H1 (cell line): ENCODE data around the gene RFX1. TPM values are rescaled to one million over a fixed set of nuclear protein-coding genes. Genes with fewer than 3 reads are reported as not detected.

Experiments used
- CTCF ChIA-PET: fragments of 300-600 bp; sonication (Branson Sonifier 250); formaldehyde crosslinking; loops from one replicate; lab custom pipeline; 2021; ENCODE audit not compliant: partially characterized antibody; lab: Charles Lee
- POLR2A ChIA-PET: fragments of 300-600 bp; sonication (Branson Sonifier 250); formaldehyde crosslinking; loops from one replicate; lab custom pipeline; 2021; ENCODE audit warnings: inconsistent platforms; ENCODE audit not compliant: partially characterized antibody; lab: Charles Lee
- DNase-seq, 2 experiments: peaks; one replicate each; pipeline versions ENCODE4 v3.0.0 to v3.0.0-alpha.2; 2010 to 2022; ENCODE audit warnings: low spot score in 2 of 2, low read depth in 1 of 2, mixed read lengths in 1 of 2
- FAIRE-seq: peaks from 2 replicates; lab custom pipeline; 2011; peaks lifted over from hg19 to GRCh38; lab: Jason Lieb, UNC
- H2AFZ ChIP-seq: 2 replicates; pipeline ENCODE4 v1.8.1; 2012; ENCODE audit warnings: low read length, inconsistent platforms
- H2AK5ac ChIP-seq: 2 replicates; pipeline ENCODE4 v1.6.1; 2013; ENCODE audit warnings: low read depth, low read length
- H2BK120ac ChIP-seq: replicated peaks from 2 replicates; pipeline ENCODE3; 2013; ENCODE audit warnings: low read depth, low read length, inconsistent platforms
- H2BK12ac ChIP-seq: 2 replicates; pipeline ENCODE4 v1.6.1; 2013; ENCODE audit warnings: low read depth, low read length
- H2BK15ac ChIP-seq: 2 replicates; pipeline ENCODE4 v1.6.1; 2013; ENCODE audit warnings: low read length
- H2BK20ac ChIP-seq: 2 replicates; pipeline ENCODE4 v1.6.1; 2013; ENCODE audit warnings: low read length
- H2BK5ac ChIP-seq: 2 replicates; pipeline ENCODE4 v1.6.1; 2013; ENCODE audit warnings: low read depth, low read length
- H3K14ac ChIP-seq: 2 replicates; pipeline ENCODE4 v1.6.1; 2013; ENCODE audit warnings: inconsistent platforms; ENCODE audit not compliant: insufficient read length
- H3K18ac ChIP-seq: 2 replicates; pipeline ENCODE4 v1.6.1; 2013; ENCODE audit warnings: low read length; ENCODE audit errors: extremely low read depth
- H3K23ac ChIP-seq: 2 replicates; pipeline ENCODE4 v1.6.1; 2013; ENCODE audit warnings: inconsistent platforms; ENCODE audit not compliant: insufficient read length
- H3K23me2 ChIP-seq: 2 replicates; pipeline ENCODE4 v1.6.1; 2013; ENCODE audit warnings: low read depth, low read length
- H3K27ac ChIP-seq: 2 replicates; pipeline ENCODE4 v1.6.1; 2011; ENCODE audit warnings: low read depth, low read length, inconsistent platforms
- H3K27me3 ChIP-seq, 4 experiments: replicated peaks in 1 of 4; 1 replicate in 1 of 4; 2 replicates in 3 of 4; pipeline versions ENCODE4 v1.6.1 to v1.8.1; 2011 to 2013; ENCODE audit warnings: low read length in 3 of 4, mild to moderate bottlenecking in 3 of 4, inconsistent platforms in 2 of 4, mixed read lengths in 2 of 4, moderate library complexity in 1 of 4; ENCODE audit not compliant: control insufficient read depth in 3 of 4, insufficient read depth in 3 of 4; ENCODE audit errors: extremely low read depth in 1 of 4
- H3K36me3 ChIP-seq, 4 experiments: 2 replicates each; pipeline versions ENCODE4 v1.6.1 to v1.8.1; 2011 to 2013; ENCODE audit warnings: mild to moderate bottlenecking in 4 of 4, low read length in 3 of 4, moderate library complexity in 2 of 4, control low read depth in 1 of 4, inconsistent platforms in 1 of 4; ENCODE audit not compliant: insufficient read depth in 4 of 4, control insufficient read depth in 2 of 4
- H3K4ac ChIP-seq: replicated peaks from 2 replicates; pipeline ENCODE3; 2013; ENCODE audit warnings: low read length, low read depth, mixed read lengths, inconsistent platforms; ENCODE audit not compliant: insufficient read length
- H3K4me1 ChIP-seq, 4 experiments: replicated peaks in 1 of 4; 1 replicate in 1 of 4; 2 replicates in 3 of 4; pipeline versions ENCODE4 v1.6.1 to v1.8.1; 2011 to 2013; ENCODE audit warnings: low read length in 3 of 4, inconsistent platforms in 2 of 4, mixed read lengths in 1 of 4; ENCODE audit not compliant: insufficient read depth in 4 of 4, control insufficient read depth in 3 of 4
- H3K4me2 ChIP-seq, 2 experiments: 2 replicates each; pipeline versions ENCODE4 v1.6.1 to v1.8.1; 2011 to 2013; ENCODE audit warnings: low read depth in 2 of 2, low read length in 2 of 2, control low read depth in 1 of 2, inconsistent platforms in 1 of 2, mild to moderate bottlenecking in 1 of 2; ENCODE audit not compliant: insufficient read depth in 1 of 2
- H3K4me3 ChIP-seq, 4 experiments: fragments of 200-600, 300-600 bp in 1 of 4; sonication (generic), shearing (Covaris generic), sonication (Bioruptor Twin) in 1 of 4; 2 replicates each; pipeline versions ENCODE4 v1.5.1 to v1.8.1; 2011 to 2016; ENCODE audit warnings: low read length in 4 of 4, low read depth in 3 of 4, control low read depth in 2 of 4, inconsistent platforms in 2 of 4, mild to moderate bottlenecking in 2 of 4, mixed read lengths in 1 of 4, moderate library complexity in 1 of 4; ENCODE audit not compliant: insufficient read depth in 2 of 4; ENCODE audit errors: extremely low read depth in 1 of 4
- H3K56ac ChIP-seq: replicated peaks from 2 replicates; pipeline ENCODE3; 2013; ENCODE audit warnings: low read depth, mild to moderate bottlenecking, mixed read lengths, low read length, inconsistent platforms; ENCODE audit not compliant: insufficient read length
- H3K79me1 ChIP-seq: 2 replicates; pipeline ENCODE4 v1.6.1; 2013; ENCODE audit warnings: low read depth, low read length, control low read depth
- H3K79me2 ChIP-seq, 2 experiments: 2 replicates each; pipeline versions ENCODE4 v1.6.1 to v1.8.1; 2012 to 2013; ENCODE audit warnings: low read length in 2 of 2, mild to moderate bottlenecking in 2 of 2, inconsistent platforms in 1 of 2; ENCODE audit not compliant: insufficient read depth in 2 of 2, control insufficient read depth in 1 of 2
- H3K9ac ChIP-seq, 4 experiments: replicated peaks in 1 of 4; 1 replicate in 1 of 4; 2 replicates in 3 of 4; pipeline versions ENCODE4 v1.6.1 to v1.8.1; 2011 to 2013; ENCODE audit warnings: low read depth in 3 of 4, low read length in 3 of 4, control low read depth in 2 of 4, mild to moderate bottlenecking in 2 of 4, moderate library complexity in 2 of 4, inconsistent platforms in 1 of 4; ENCODE audit errors: extremely low read depth in 1 of 4
- H3K9me3 ChIP-seq, 2 experiments: 2 replicates each; pipeline versions ENCODE4 v1.6.1 to v1.8.1; 2012 to 2013; ENCODE audit warnings: mild to moderate bottlenecking in 2 of 2, moderate library complexity in 2 of 2, control low read depth in 1 of 2, inconsistent platforms in 1 of 2, low read depth in 1 of 2, low read length in 1 of 2, mixed read lengths in 1 of 2; ENCODE audit not compliant: insufficient read depth in 2 of 2
- H4K20me1 ChIP-seq, 2 experiments: replicated peaks in 1 of 2; 2 replicates each; pipeline versions ENCODE3 to v1.8.1; 2011 to 2013; ENCODE audit warnings: inconsistent platforms in 2 of 2, low read length in 2 of 2, mild to moderate bottlenecking in 1 of 2; ENCODE audit not compliant: insufficient read depth in 2 of 2, control insufficient read depth in 1 of 2
- H4K5ac ChIP-seq: 2 replicates; pipeline ENCODE4 v1.6.1; 2013; ENCODE audit warnings: low read length, low read depth, mixed read lengths, inconsistent platforms; ENCODE audit not compliant: insufficient read length
- H4K8ac ChIP-seq: 2 replicates; pipeline ENCODE4 v1.8.0; 2013; ENCODE audit warnings: mild to moderate bottlenecking, moderate library complexity, low read length, inconsistent platforms; ENCODE audit not compliant: insufficient read depth; ENCODE audit errors: extremely low read depth
- H4K91ac ChIP-seq: replicated peaks from 2 replicates; pipeline ENCODE3; 2013; ENCODE audit warnings: low read length, mixed read lengths, inconsistent platforms; ENCODE audit not compliant: insufficient read length
- ATF3 ChIP-seq: IDR thresholded peaks from 2 replicates; pipeline ENCODE4 v1.6.1; 2011; ENCODE audit warnings: low read depth, mild to moderate bottlenecking, low read length; ENCODE audit not compliant: insufficient read depth
- BACH1 ChIP-seq: IDR thresholded peaks from 2 replicates; pipeline ENCODE4 v1.6.1; 2012; ENCODE audit warnings: low read length, improper control_type of control experiment
- RBBP5 ChIP-seq: IDR thresholded peaks from 2 replicates; pipeline ENCODE4 v1.7.1; 2012; ENCODE audit warnings: low read depth, mild to moderate bottlenecking, inconsistent platforms, low read length, moderate library complexity, borderline replicate concordance
- SP1 ChIP-seq: IDR thresholded peaks from 2 replicates; pipeline ENCODE4 v1.6.1; 2011; ENCODE audit warnings: low read depth, low read length
- TBP ChIP-seq: IDR thresholded peaks from 2 replicates; pipeline ENCODE4 v1.6.1; 2011; ENCODE audit warnings: low read depth, low read length, improper control_type of control experiment
- TCF12 ChIP-seq: IDR thresholded peaks from 2 replicates; pipeline ENCODE4 v1.6.1; 2011; ENCODE audit warnings: low read depth, mild to moderate bottlenecking, low read length
- USF2 ChIP-seq: IDR thresholded peaks from 2 replicates; pipeline ENCODE4 v1.6.1; 2011; ENCODE audit warnings: low read length, improper control_type of control experiment
- WGBS, 2 experiments: shearing (Covaris generic) in 1 of 2; methylation state at CpG; one replicate each; pipeline versions ENCODE4 v1.1.6 to v1.1.7; 2013 to 2015; ENCODE audit warnings: low lambda C conversion rate in 2 of 2, mixed read lengths in 2 of 2, inconsistent platforms in 1 of 2, low coverage in 1 of 2, missing lambda C conversion rate in 1 of 2; ENCODE audit not compliant: insufficient replicate concordance in 2 of 2, insufficient coverage in 1 of 2, insufficient read length in 1 of 2; ENCODE audit errors: extremely low coverage in 1 of 2, missing lambda C conversion rate in 1 of 2; 5-methylcytosine and 5-hydroxymethylcytosine counted together
- polyA plus RNA-seq, 7 experiments: library from polyadenylated mRNA; depleted of rRNA in 3 of 7; stranded (reverse) in 5 of 7; unstranded in 2 of 7; fragments of >200 nt in 5 of 7; fragments of 200-250 nt in 2 of 7; gene quantifications; 1 replicate in 5 of 7; 2 replicates in 1 of 7; 4 replicates in 1 of 7; pipeline versions ENCODE4 v1.2.1 to v1.2.3, GENCODE V29; 2011 to 2013; ENCODE audit warnings: missing spikeins in 2 of 7, mixed read lengths in 2 of 7
- total RNA-seq: library from RNA; stranded (reverse); fragmentation: NEBNext Ultra II Directional; extraction: Animal tissue kit (Norgen Biotek cat#: 25700); gene quantifications from 2 replicates; pipeline ENCODE4 v1.2.1, GENCODE V29; 2021
- TF ChIP-seq, protein P1 (sequence below): IDR thresholded peaks from 2 replicates; pipeline ENCODE4 v1.6.1; 2012; ENCODE audit warnings: inconsistent platforms

Gene RFX1
- total and polyA plus RNA-seq, 2 of the 8 experiments (the other 6 are each of a cell fraction or from before 2014, with no cell fraction given) = 4.9 to 17.0 TPM

- Histone ChIP-seq H4K8ac (peak overlapping the region; percentile 94; the same call in 1 of the 2 replicates), H4K20me1 (no peaks in the 10 kb centered on the region), H3K4ac (peak overlapping the region; percentile 94), H2AK5ac (peak overlapping the region; percentile 93), H3K56ac (peak overlapping the region; percentile 74), H3K9ac (peak overlapping the region in 2 of 4 experiments; percentile 36 to 38; a peak in 3 of 7 replicates), H3K18ac (peak overlapping the region; percentile 89), H4K91ac (peak overlapping the region; percentile 99), H3K27ac (peak overlapping the region; percentile 83; the same call in 1 of the 2 replicates), H2BK15ac (peak overlapping the region; percentile 95; the same call in 1 of the 2 replicates), H3K23ac (no peak overlapping the region), H2AFZ (no peak overlapping the region), H2BK12ac (peak overlapping the region; percentile 21; the same call in 1 of the 2 replicates), H3K79me2 (no peaks in the 10 kb centered on the region), H3K23me2 (no peaks in the 10 kb centered on the region), H2BK120ac (peak overlapping the region; percentile 98), H2BK20ac (peak overlapping the region; percentile 97; the same call in 1 of the 2 replicates), H2BK5ac (peak overlapping the region; percentile 96), H3K79me1 (no peaks in the 10 kb centered on the region), H3K4me1 (peaks cover 0 to 42% (median 36%) of the 10 kb centered on the region in 4 experiments; a peak in 6 of 7 replicates), H4K5ac (peak overlapping the region; percentile 45), H3K27me3 (no peaks in the 10 kb centered on the region), H3K14ac (no peak overlapping the region), H3K4me2 (peak overlapping the region; percentile 64 to 75), H3K9me3 (no peaks in the 10 kb centered on the region), H3K36me3 (0 out of 8 replicates have a peak, but pooled peaks cover 0 to 3% (median 0%) of the 10 kb centered on the region in 4 experiments), H3K4me3 (peak overlapping the region in 3 of 4 experiments; percentile 7 to 46 (median 26); a peak in 4 of 8 replicates)
- FAIRE-seq = no peak
- 49% methylated on average over 10 of the region's 10 CpGs; no CpG with 5 or more reads in 1 of the 2 experiments for WGBS, 2 experiments
- TF ChIP-seq USF2 = peak; percentile 73
- 0 out of 2 replicates have a peak, but pooled peaks have one; percentile 52 for TF ChIP-seq RBBP5
- no peak for TF ChIP-seq BACH1
- TF ChIP-seq TBP = no peak
- 0 out of 2 replicates have a peak, but pooled peaks have one; percentile 46 for TF ChIP-seq TCF12
- TF ChIP-seq ATF3 = 0 out of 2 replicates have a peak, but pooled peaks have one; percentile 14
- 0 out of 2 replicates have a peak, but pooled peaks have one; percentile 15 for TF ChIP-seq SP1
- TF ChIP-seq, protein P1, sequence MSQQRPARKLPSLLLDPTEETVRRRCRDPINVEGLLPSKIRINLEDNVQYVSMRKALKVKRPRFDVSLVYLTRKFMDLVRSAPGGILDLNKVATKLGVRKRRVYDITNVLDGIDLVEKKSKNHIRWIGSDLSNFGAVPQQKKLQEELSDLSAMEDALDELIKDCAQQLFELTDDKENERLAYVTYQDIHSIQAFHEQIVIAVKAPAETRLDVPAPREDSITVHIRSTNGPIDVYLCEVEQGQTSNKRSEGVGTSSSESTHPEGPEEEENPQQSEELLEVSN = no peak
- ChIA-PET POLR2A (interaction anchor here (1.0 to 2.4 kb wide), 6 partner anchors 12 to 53 kb away, joined by 3 to 11 read pairs (median 6); partner anchors contain the start of gene RFX1), CTCF (interaction anchor here (1.2 to 1.6 kb wide), 3 partner anchors 12 to 46 kb away, joined by 3 to 5 read pairs (median 5); partner anchors contain the start of gene IL27RA)
- no peak for DNase-seq
Observed at GRCh38 chr19:13985771-13986347, 20.3 kb downstream of the RFX1 start.
